IMR-90 (cell line): ENCODE measurements around the gene GRIK3. TPM values are rescaled to one million over a fixed set of nuclear protein-coding genes. Genes with fewer than 3 reads are reported as not detected.

ENCODE experiments used
- ATAC-seq: fragments of 200-7000 bp; cut with Tn5 transposase; 2 replicates; pipeline ENCODE4 v1.9.1; 2020; ENCODE audit warnings: low read depth, mild to moderate bottlenecking, moderate library complexity
- BruUV-seq: library from RNA; stranded (reverse); fragments of 400-500 nt; replicated peaks from 2 replicates; lab custom pipeline; 2021; lab: Mats Ljungman, UMichigan
- CTCF ChIA-PET: fragments of 300-600 bp; formaldehyde crosslinking; extraction: SDS; loops from one replicate; lab custom pipeline; 2021; ENCODE audit warnings: antibody characterized with exemption; lab: Yijun Ruan, JAX
- POLR2A ChIA-PET: fragments of 300-600 bp; sonication (Branson Sonifier 250); formaldehyde crosslinking; loops from one replicate; lab custom pipeline; 2022; ENCODE audit warnings: antibody characterized with exemption; ENCODE audit not compliant: unreplicated experiment; lab: Charles Lee
- DNase-seq: peaks from one replicate; pipeline ENCODE4 v3.0.0; 2013
- H2AFZ ChIP-seq: replicated peaks from 2 replicates; pipeline ENCODE3; 2013; ENCODE audit warnings: low read length, mild to moderate bottlenecking; ENCODE audit not compliant: poor library complexity
- H2AK5ac ChIP-seq: 2 replicates; pipeline ENCODE4 v1.6.1; 2013; ENCODE audit warnings: low read depth, low read length, inconsistent platforms
- H2AK9ac ChIP-seq: replicated peaks from 2 replicates; pipeline ENCODE3; 2013; ENCODE audit warnings: mild to moderate bottlenecking, low read depth, low read length, moderate library complexity; ENCODE audit not compliant: poor library complexity
- H2BK120ac ChIP-seq: 2 replicates; pipeline ENCODE4 v1.6.1; 2013; ENCODE audit warnings: low read depth, low read length, inconsistent platforms
- H2BK15ac ChIP-seq: 3 replicates; pipeline ENCODE4 v1.6.1; 2013; ENCODE audit warnings: low read depth, low read length, inconsistent platforms
- H2BK20ac ChIP-seq: 2 replicates; pipeline ENCODE4 v1.6.1; 2013; ENCODE audit warnings: low read depth, mild to moderate bottlenecking, inconsistent platforms, low read length, moderate library complexity
- H2BK5ac ChIP-seq: 2 replicates; pipeline ENCODE4 v1.6.1; 2013; ENCODE audit warnings: mild to moderate bottlenecking, low read depth, low read length, inconsistent platforms; ENCODE audit not compliant: poor library complexity, severe bottlenecking
- H3K14ac ChIP-seq: replicated peaks from 2 replicates; pipeline ENCODE4 v1.6.1; 2013; ENCODE audit warnings: low read depth, low read length, inconsistent platforms
- H3K18ac ChIP-seq: 2 replicates; pipeline ENCODE4 v1.6.1; 2013; ENCODE audit warnings: low read depth, low read length, control low read depth
- H3K23ac ChIP-seq: 2 replicates; pipeline ENCODE4 v1.6.1; 2013; ENCODE audit warnings: low read depth, low read length, inconsistent platforms
- H3K27ac ChIP-seq: 2 replicates; pipeline ENCODE4 v1.5.1; 2013; ENCODE audit warnings: mild to moderate bottlenecking, control low read depth, low read length; ENCODE audit not compliant: insufficient read depth
- H3K27me3 ChIP-seq: 2 replicates; pipeline ENCODE4 v1.6.1; 2013; ENCODE audit warnings: low read length; ENCODE audit not compliant: control insufficient read depth, insufficient read depth
- H3K36me3 ChIP-seq: 2 replicates; pipeline ENCODE4 v1.6.1; 2013; ENCODE audit warnings: low read length, mixed read lengths; ENCODE audit not compliant: control insufficient read depth, insufficient read depth
- H3K4ac ChIP-seq: 2 replicates; pipeline ENCODE4 v1.6.1; 2013; ENCODE audit warnings: low read depth, low read length, inconsistent platforms
- H3K4me1 ChIP-seq: 2 replicates; pipeline ENCODE4 v1.6.1; 2013; ENCODE audit warnings: low read length, mixed read lengths; ENCODE audit not compliant: control insufficient read depth, insufficient read depth
- H3K4me2 ChIP-seq: 2 replicates; pipeline ENCODE4 v1.6.1; 2013; ENCODE audit warnings: low read depth, mild to moderate bottlenecking, control low read depth, low read length, moderate library complexity
- H3K4me3 ChIP-seq: 2 replicates; pipeline ENCODE4 v1.5.1; 2013; ENCODE audit warnings: low read depth, mild to moderate bottlenecking, control low read depth, low read length, moderate library complexity; ENCODE audit not compliant: insufficient read depth
- H3K56ac ChIP-seq: 2 replicates; pipeline ENCODE4 v1.6.1; 2013; ENCODE audit warnings: low read length, inconsistent platforms; ENCODE audit not compliant: insufficient read depth; ENCODE audit errors: extremely low read depth
- H3K79me1 ChIP-seq, 2 experiments: 2 replicates each; pipeline ENCODE4 v1.6.1; 2013; ENCODE audit warnings: low read length in 2 of 2, inconsistent platforms in 1 of 2, low read depth in 1 of 2
- H3K9ac ChIP-seq: 2 replicates; pipeline ENCODE4 v1.6.1; 2013; ENCODE audit warnings: low read depth, low read length, control low read depth
- H3K9me1 ChIP-seq: 2 replicates; pipeline ENCODE4 v1.6.1; 2013; ENCODE audit warnings: low read length, inconsistent platforms; ENCODE audit not compliant: insufficient read depth
- H3K9me3 ChIP-seq: 2 replicates; pipeline ENCODE4 v1.6.1; 2013; ENCODE audit warnings: low read length; ENCODE audit not compliant: control insufficient read depth, insufficient read depth
- H4K20me1 ChIP-seq: 2 replicates; pipeline ENCODE4 v1.6.1; 2013; ENCODE audit warnings: low read length, inconsistent platforms; ENCODE audit not compliant: insufficient read depth
- H4K5ac ChIP-seq: 2 replicates; pipeline ENCODE4 v1.6.1; 2013; ENCODE audit warnings: mild to moderate bottlenecking, low read depth, low read length, control low read depth
- H4K8ac ChIP-seq, 2 experiments: 2 replicates each; pipeline ENCODE4 v1.6.1; 2013; ENCODE audit warnings: low read depth in 2 of 2, low read length in 2 of 2, control low read depth in 1 of 2, inconsistent platforms in 1 of 2
- H4K91ac ChIP-seq: 2 replicates; pipeline ENCODE4 v1.6.1; 2013; ENCODE audit warnings: low read depth, low read length, inconsistent platforms; ENCODE audit not compliant: insufficient read depth
- CEBPB ChIP-seq: IDR thresholded peaks from 2 replicates; pipeline ENCODE4 v1.6.1; 2012; ENCODE audit warnings: low read depth, low read length, improper control_type of control experiment
- CHD1 ChIP-seq: IDR thresholded peaks from 2 replicates; pipeline ENCODE4 v1.6.1; 2012; ENCODE audit warnings: low read depth, low read length, improper control_type of control experiment
- RCOR1 ChIP-seq: IDR thresholded peaks from 2 replicates; pipeline ENCODE4 v1.6.1; 2012; ENCODE audit warnings: mild to moderate bottlenecking, low read length, improper control_type of control experiment; ENCODE audit not compliant: insufficient replicate concordance
- RFX5 ChIP-seq: IDR thresholded peaks from 2 replicates; pipeline ENCODE4 v1.8.0; 2012; ENCODE audit warnings: low read depth, mild to moderate bottlenecking, low read length, moderate library complexity
- WGBS, 2 experiments: methylation state at CpG; one replicate each; pipeline versions ENCODE4 v1.1.5 to v1.1.7; 2013; ENCODE audit warnings: missing lambda C conversion rate in 2 of 2; ENCODE audit not compliant: insufficient read length in 1 of 2; ENCODE audit errors: extremely low coverage in 2 of 2; 5-methylcytosine and 5-hydroxymethylcytosine counted together
- dilution Hi-C: fragments of 300-500 bp; cut with HindIII; formaldehyde crosslinking; loops from one replicate; pipeline ENCODE4 v1.14.3; 2018; ENCODE audit warnings: low sequenced_read_pairs; ENCODE audit not compliant: unreplicated experiment
- in situ Hi-C: fragments of 300-500 bp; cut with MboI; formaldehyde crosslinking; loops from 3 replicates; pipeline ENCODE4 v1.14.3; 2019; ENCODE audit warnings: low sequenced_read_pairs, inconsistent platforms, mixed read lengths
- intact Hi-C: fragments of 100-400 bp; cut with micrococcal nuclease; formaldehyde crosslinking; loops from 2 replicates; pipeline ENCODE4 v1.10.0; 2022
- polyA plus RNA-seq, 3 experiments: library from polyadenylated mRNA; depleted of rRNA; stranded (reverse); fragments of >200 nt; gene quantifications; 2 replicates each; pipeline ENCODE4 v1.2.3, GENCODE V29; 2012; ENCODE audit warnings: low replicate concordance in 1 of 3
- total RNA-seq: library from RNA; depleted of rRNA; stranded (reverse); fragments of >200 nt; gene quantifications from 2 replicates; pipeline ENCODE4 v1.2.3, GENCODE V29; 2012
- TF ChIP-seq, protein P1 (sequence below): conservative IDR thresholded peaks from 2 replicates; pipeline ENCODE4 v1.5.1; 2012; ENCODE audit warnings: mild to moderate bottlenecking, low read depth, low read length, improper control_type of control experiment

GRIK3 gene
- total and polyA plus RNA-seq, 2 of the 4 experiments (the other 2 are of a cell fraction), result not detected

DNA sequence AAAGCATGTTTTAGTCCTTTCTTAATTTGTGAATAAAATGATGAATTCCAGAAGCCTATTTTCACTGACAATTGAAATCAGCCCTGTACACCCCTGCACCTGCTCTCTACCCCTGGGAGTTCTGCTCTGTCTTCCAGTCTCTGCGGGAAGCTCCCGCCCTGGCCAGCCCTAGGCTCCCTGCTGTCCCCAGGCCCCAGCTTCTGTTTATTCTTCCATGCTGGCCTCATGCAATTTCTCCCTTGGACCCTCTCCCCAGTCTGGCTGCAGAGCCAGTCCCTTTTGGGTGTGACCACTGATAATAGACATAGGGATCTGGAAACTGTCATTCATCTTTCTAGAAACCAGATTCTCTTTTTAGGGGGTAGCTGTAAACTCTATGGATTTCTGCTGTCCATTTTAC is 258.6 kb downstream of the GRIK3 start:
- in situ Hi-C loops, result no loop called here
- ChIA-PET CTCF (interaction anchor here (0.6 kb wide), 1 partner anchor 48 kb away, joined by 4 read pairs; no protein-coding TSS in a partner anchor), POLR2A (no interaction called here)
- no peak overlapping the region for H2AK5ac ChIP-seq
- no peak overlapping the region for H2BK120ac ChIP-seq
- no peak overlapping the region for H2BK15ac ChIP-seq
- no peak overlapping the region for H3K14ac ChIP-seq
- DNase-seq, result no peak
- no peaks in the 10 kb centered on the region for H3K27me3 ChIP-seq
- H3K9ac ChIP-seq, result no peak overlapping the region
- BruUV-seq, result no TSS peak
- no peak for TF ChIP-seq CEBPB
- TF ChIP-seq RFX5, result no peak
- TF ChIP-seq CHD1, result no peak
- TF ChIP-seq, protein P1, sequence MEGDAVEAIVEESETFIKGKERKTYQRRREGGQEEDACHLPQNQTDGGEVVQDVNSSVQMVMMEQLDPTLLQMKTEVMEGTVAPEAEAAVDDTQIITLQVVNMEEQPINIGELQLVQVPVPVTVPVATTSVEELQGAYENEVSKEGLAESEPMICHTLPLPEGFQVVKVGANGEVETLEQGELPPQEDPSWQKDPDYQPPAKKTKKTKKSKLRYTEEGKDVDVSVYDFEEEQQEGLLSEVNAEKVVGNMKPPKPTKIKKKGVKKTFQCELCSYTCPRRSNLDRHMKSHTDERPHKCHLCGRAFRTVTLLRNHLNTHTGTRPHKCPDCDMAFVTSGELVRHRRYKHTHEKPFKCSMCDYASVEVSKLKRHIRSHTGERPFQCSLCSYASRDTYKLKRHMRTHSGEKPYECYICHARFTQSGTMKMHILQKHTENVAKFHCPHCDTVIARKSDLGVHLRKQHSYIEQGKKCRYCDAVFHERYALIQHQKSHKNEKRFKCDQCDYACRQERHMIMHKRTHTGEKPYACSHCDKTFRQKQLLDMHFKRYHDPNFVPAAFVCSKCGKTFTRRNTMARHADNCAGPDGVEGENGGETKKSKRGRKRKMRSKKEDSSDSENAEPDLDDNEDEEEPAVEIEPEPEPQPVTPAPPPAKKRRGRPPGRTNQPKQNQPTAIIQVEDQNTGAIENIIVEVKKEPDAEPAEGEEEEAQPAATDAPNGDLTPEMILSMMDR, result no peak
- TF ChIP-seq RCOR1, result no peak
- no peak overlapping the region for H2AK9ac ChIP-seq
- H4K20me1 ChIP-seq, result no peaks in the 10 kb centered on the region
- no peak overlapping the region for H3K4ac ChIP-seq
- H3K36me3 ChIP-seq, result no peaks in the 10 kb centered on the region
- no peak overlapping the region for H2BK5ac ChIP-seq
- dilution Hi-C loops, result no loop called here
- H2AFZ ChIP-seq, result no peak overlapping the region
- no peak overlapping the region for H3K23ac ChIP-seq
- no peaks in the 10 kb centered on the region for H3K9me1 ChIP-seq
- intact Hi-C loops, result no loop called here
- H4K5ac ChIP-seq, result no peak overlapping the region
- H3K4me1 ChIP-seq, result no peaks in the 10 kb centered on the region
- no peak overlapping the region for H3K27ac ChIP-seq
- no peaks in the 10 kb centered on the region for H3K79me1 ChIP-seq
- no peak for ATAC-seq
- 60% methylated on average over 2 of the region's 2 CpGs; no CpG with 5 or more reads in 1 of the 2 experiments for WGBS, 2 experiments
- no peak overlapping the region for H2BK20ac ChIP-seq
- no peak overlapping the region for H3K56ac ChIP-seq
- no peak overlapping the region for H3K4me2 ChIP-seq
- H3K4me3 ChIP-seq, result no peak overlapping the region
- no peak overlapping the region for H4K8ac ChIP-seq
- no peaks in the 10 kb centered on the region for H3K9me3 ChIP-seq
- H4K91ac ChIP-seq, result no peak overlapping the region
- no peak overlapping the region for H3K18ac ChIP-seq
